GM23338 (cell line): ENCODE results near the gene STRA6. TPM values are rescaled to one million over a fixed set of nuclear protein-coding genes. Genes with fewer than 3 reads are reported as not detected.

Source experiments
- ATAC-seq: fragments of 200-7000 bp; cut with Tn5 transposase; 3 replicates; pipeline ENCODE4 v1.9.1; 2020
- DNase-seq: peaks from one replicate; pipeline ENCODE4 v3.0.0-alpha.2; 2015; ENCODE audit warnings: low spot score
- H2AFZ ChIP-seq: fragments of 200-600 bp; sonication (generic); 2 replicates; pipeline ENCODE4 v1.8.0; 2016; ENCODE audit warnings: antibody characterized with exemption, mild to moderate bottlenecking, moderate library complexity
- H3F3A ChIP-seq: fragments of 200-600 bp; sonication (generic); replicated peaks from 2 replicates; pipeline ENCODE4 v1.8.0; 2017; ENCODE audit warnings: antibody characterized with exemption, mixed run types, low read depth
- H3K27ac ChIP-seq: fragments of 200-600 bp; sonication (generic); 2 replicates; pipeline ENCODE4 v1.6.1; 2016; ENCODE audit warnings: low read depth
- H3K27me3 ChIP-seq: fragments of 200-600 bp; sonication (generic); 2 replicates; pipeline ENCODE4 v1.8.0; 2016; ENCODE audit warnings: mild to moderate bottlenecking, mixed run types, moderate library complexity; ENCODE audit not compliant: insufficient read depth
- H3K36me3 ChIP-seq: fragments of 200-600 bp; sonication (generic); 2 replicates; pipeline ENCODE4 v1.8.0; 2016; ENCODE audit warnings: mild to moderate bottlenecking; ENCODE audit not compliant: insufficient read depth
- H3K4me1 ChIP-seq: fragments of 200-600 bp; sonication (generic); 2 replicates; pipeline ENCODE4 v1.8.0; 2016; ENCODE audit warnings: mild to moderate bottlenecking, moderate library complexity; ENCODE audit not compliant: insufficient read depth
- H3K4me2 ChIP-seq: fragments of 200-600 bp; sonication (generic); 2 replicates; pipeline ENCODE4 v1.7.1; 2017; ENCODE audit warnings: mixed run types
- H3K4me3 ChIP-seq: fragments of 200-600 bp; sonication (generic); 2 replicates; pipeline ENCODE4 v1.6.1; 2016; ENCODE audit warnings: mixed run types
- H3K79me2 ChIP-seq: fragments of 200-600 bp; sonication (generic); replicated peaks from 2 replicates; pipeline ENCODE4 v1.8.0; 2017; ENCODE audit warnings: mild to moderate bottlenecking; ENCODE audit not compliant: insufficient read depth
- H3K9me2 ChIP-seq: fragments of 200-600 bp; sonication (generic); 2 replicates; pipeline ENCODE4 v1.8.0; 2017; ENCODE audit not compliant: insufficient read depth
- H4K20me1 ChIP-seq: fragments of 200-600 bp; sonication (generic); replicated peaks from 2 replicates; pipeline ENCODE4 v1.8.0; 2017; ENCODE audit warnings: mild to moderate bottlenecking; ENCODE audit not compliant: insufficient read depth
- H3K27ac Mint-ChIP-seq: 2 replicates; pipeline ENCODE4 v1.8.0; 2020; ENCODE audit warnings: inconsistent platforms, mild to moderate bottlenecking, moderate library complexity, mixed read lengths
- H3K27me3 Mint-ChIP-seq: 3 replicates; pipeline ENCODE4 v1.8.0; 2022; ENCODE audit warnings: low read depth, mild to moderate bottlenecking, moderate library complexity, mixed read lengths, inconsistent platforms; ENCODE audit not compliant: insufficient read depth, poor library complexity
- H3K36me3 Mint-ChIP-seq: 3 replicates; pipeline ENCODE4 v1.8.0; 2021; ENCODE audit warnings: low read depth, mild to moderate bottlenecking, inconsistent platforms, moderate library complexity, mixed read lengths
- H3K4me1 Mint-ChIP-seq: 3 replicates; pipeline ENCODE4 v1.8.0; 2020; ENCODE audit warnings: mild to moderate bottlenecking, inconsistent platforms, mixed read lengths
- H3K4me3 Mint-ChIP-seq: 3 replicates; pipeline ENCODE4 v1.8.0; 2021; ENCODE audit warnings: moderate library complexity, mild to moderate bottlenecking, inconsistent platforms, mixed read lengths
- H3K9me3 Mint-ChIP-seq: 3 replicates; pipeline ENCODE4 v1.8.0; 2020; ENCODE audit warnings: moderate library complexity, mild to moderate bottlenecking, inconsistent platforms, mixed read lengths
- CREB1 ChIP-seq: fragments of 250-450 bp; sonication (Bioruptor Pico); IDR thresholded peaks from 2 replicates; pipeline ENCODE4 v1.5.0; 2020; ENCODE audit warnings: low read depth, mild to moderate bottlenecking, moderate library complexity
- CTCF ChIP-seq, 2 experiments: fragments of 200-600 bp in 1 of 2; sonication (generic) in 1 of 2; conservative IDR thresholded peaks; 2 replicates each; pipeline versions ENCODE4 v1.5.1 to v1.6.1; 2016 to 2017; ENCODE audit warnings: antibody characterized with exemption in 2 of 2, low read depth in 2 of 2, mild to moderate bottlenecking in 2 of 2, moderate library complexity in 1 of 2
- ETS1 ChIP-seq: IDR thresholded peaks from 2 replicates; pipeline ENCODE4 v1.6.1; 2016; ENCODE audit warnings: antibody characterized with exemption
- EZH2 ChIP-seq: fragments of 200-600 bp; sonication (generic); IDR thresholded peaks from one replicate; pipeline ENCODE4 v1.8.0; 2017; ENCODE audit warnings: antibody characterized with exemption, mild to moderate bottlenecking, low read depth; ENCODE audit not compliant: unreplicated experiment
- EZH2phosphoT487 ChIP-seq: fragments of 200-600 bp; sonication (generic); IDR thresholded peaks from one replicate; pipeline ENCODE4 v1.8.1; 2018; ENCODE audit warnings: antibody characterized with exemption; ENCODE audit not compliant: unreplicated experiment
- JUNB ChIP-seq: IDR thresholded peaks from one replicate; pipeline ENCODE4 v1.6.1; 2016; ENCODE audit warnings: antibody characterized with exemption; ENCODE audit not compliant: unreplicated experiment
- NANOG ChIP-seq: IDR thresholded peaks from 2 replicates; pipeline ENCODE4 v1.6.1; 2016; ENCODE audit warnings: antibody characterized with exemption, borderline replicate concordance
- REST ChIP-seq: IDR thresholded peaks from one replicate; pipeline ENCODE4 v1.6.1; 2018; ENCODE audit warnings: antibody characterized with exemption; ENCODE audit not compliant: unreplicated experiment
- ZNF114 ChIP-seq: fragments of 250-450 bp; sonication (Bioruptor Pico); IDR thresholded peaks from 2 replicates; pipeline ENCODE4 v1.5.0; 2020; ENCODE audit warnings: mild to moderate bottlenecking, moderate library complexity
- ZNF331 ChIP-seq: fragments of 250-450 bp; sonication (Bioruptor Pico); IDR thresholded peaks from 2 replicates; pipeline ENCODE4 v1.5.0; 2020; ENCODE audit warnings: low read depth, mild to moderate bottlenecking, moderate library complexity
- polyA plus RNA-seq: library from polyadenylated mRNA; unstranded; fragments of >200 nt; fragmentation: Nextera tagmentation; extraction: Ambion mirVana; gene quantifications from 2 replicates; pipeline ENCODE4 v1.2.1, GENCODE V29; 2016
- total RNA-seq: library from RNA; depleted of rRNA; stranded (reverse); fragments of >200 nt; shearing (Covaris generic); gene quantifications from 2 replicates; pipeline ENCODE4 v1.2.3, GENCODE V29; 2014

The STRA6 gene
- total and polyA plus RNA-seq, 2 experiments from 2014 or later, result 8.2 to 9.9 TPM

- TF ChIP-seq ZNF331 (CRISPR knock-in tag), result no peak
- TF ChIP-seq ZNF114, result no peak
- no peak for TF ChIP-seq NANOG
These were observed 4.3 kb upstream of the STRA6 start (continued) for GRCh38 chr15:74206801-74207281.

GRCh38 chr15:74205582-74205947, 3.0 kb upstream of the STRA6 start:
- no peak for DNase-seq
- Histone ChIP-seq H3K9me2 (no peaks in the 10 kb centered on the region), H3K36me3 (no peaks in the 10 kb centered on the region), H3K4me3 (no peak overlapping the region), H3K79me2 (no peaks in the 10 kb centered on the region), H2AFZ (no peak overlapping the region), H3K27me3 (peaks cover 32% of the 10 kb centered on the region), H3K4me1 (peaks cover 62% of the 10 kb centered on the region), H4K20me1 (no peaks in the 10 kb centered on the region), H3F3A (peaks cover 7% of the 10 kb centered on the region; the same call in 1 of the 2 replicates), H3K27ac (no peak overlapping the region), H3K4me2 (no peak overlapping the region)
- Mint-ChIP-seq H3K9me3 (no peaks in the 10 kb centered on the region; the same call in 1 of the 3 replicates), H3K27ac (no peak overlapping the region), H3K4me1 (peaks cover 88% of the 10 kb centered on the region), H3K4me3 (no peak overlapping the region), H3K27me3 (peaks cover 39% of the 10 kb centered on the region), H3K36me3 (peaks cover 17% of the 10 kb centered on the region; the same call in 2 of the 3 replicates)
- ATAC-seq, result no peak
- TF ChIP-seq CTCF (conservative IDR thresholded peaks at IDR 0.05; ENCODE audit: low read depth in 2 of 2) (no peak), REST (no peak), ZNF114 (no peak), CREB1 (CRISPR knock-in tag) (no peak), JUNB (no peak), ETS1 (no peak), EZH2phosphoT487 (no peak), EZH2 (no peak)
